Measurements from ENCODE around the gene FBXL7.
"Not testable (repeated sequence)": the region's sequence is repeated elsewhere in the genome, so short reads cannot be mapped to it uniquely, and the experiment has no call there.

FBXL7 gene

GRCh38 chr5:15835514-15835913 is 335.5 kb downstream of the FBXL7 start:
- no peak for DNase-seq

- DNase-seq, result no peak
These were observed 337.7 kb downstream of the FBXL7 start for GRCh38 chr5:15837551-15838289.

GRCh38 chr5:15844253-15844652 is 344.3 kb downstream of the FBXL7 start:
- no peak for DNase-seq

DNA sequence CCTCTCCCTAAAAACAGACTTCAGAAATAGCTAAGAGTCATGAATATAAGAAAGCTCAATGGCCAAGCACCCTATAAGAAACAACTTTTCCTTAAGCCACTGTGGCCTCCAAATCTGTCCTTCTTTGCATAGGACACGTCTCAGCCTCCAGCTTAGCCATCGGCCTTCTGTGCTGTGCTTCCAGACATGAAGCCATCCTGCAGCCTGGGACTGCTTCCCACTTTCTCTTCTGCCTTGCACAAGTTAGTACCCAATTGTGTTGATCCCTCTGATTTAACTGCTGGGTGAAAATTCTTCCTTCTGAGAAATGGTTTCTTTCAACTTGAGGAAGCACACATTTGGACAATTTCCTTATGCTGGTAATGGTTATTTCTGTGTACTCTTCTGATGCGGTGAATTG is 344.9 kb downstream of the FBXL7 start:
- DNase-seq, result no peak

GRCh38 chr5:15850536-15850935 is 350.6 kb downstream of the FBXL7 start:
- DNase-seq, result no peak

- no peak for DNase-seq
These were observed 351.0 kb downstream of the FBXL7 start for GRCh38 chr5:15850939-15851341.

DNA sequence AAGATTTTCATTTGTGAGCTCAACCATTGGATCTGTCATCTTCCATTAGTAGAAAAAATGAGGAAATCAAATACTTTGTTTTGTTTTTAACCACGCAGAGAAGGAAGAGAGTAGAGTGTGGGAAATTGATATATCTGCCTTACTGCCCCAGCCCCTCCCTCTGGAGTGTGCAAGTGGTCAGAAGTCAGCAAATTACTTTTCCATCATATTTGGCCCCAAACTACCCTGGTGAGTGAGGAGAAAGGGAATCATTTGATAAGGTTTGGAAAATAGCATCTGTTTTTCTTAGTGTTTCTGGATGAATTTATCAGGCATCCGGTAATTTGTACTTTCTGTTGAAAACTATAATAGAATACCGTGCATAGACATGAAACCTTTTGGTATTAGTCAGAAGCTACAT is 352.2 kb downstream of the FBXL7 start:
- DNase-seq, result no peak

DNA sequence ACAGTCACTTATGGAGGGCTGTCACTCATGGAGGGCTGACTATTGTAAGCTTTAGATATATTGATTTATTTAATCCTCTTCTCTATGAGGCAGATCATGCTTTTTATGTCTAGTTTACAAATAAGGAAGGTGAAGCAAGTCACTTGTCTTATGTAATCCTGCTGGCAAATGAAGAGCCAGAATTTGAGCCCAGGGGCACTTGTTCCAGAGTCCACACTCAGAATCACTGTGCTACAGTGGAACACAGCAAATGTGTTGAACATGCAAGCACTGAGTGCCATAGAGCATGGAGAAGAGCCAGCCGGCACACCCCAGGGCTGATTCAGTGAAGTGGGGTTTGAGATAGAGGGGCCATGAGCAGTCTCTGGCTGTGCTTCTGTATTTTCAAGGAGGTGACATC is 353.0 kb downstream of the FBXL7 start:
- no peak for DNase-seq

DNA sequence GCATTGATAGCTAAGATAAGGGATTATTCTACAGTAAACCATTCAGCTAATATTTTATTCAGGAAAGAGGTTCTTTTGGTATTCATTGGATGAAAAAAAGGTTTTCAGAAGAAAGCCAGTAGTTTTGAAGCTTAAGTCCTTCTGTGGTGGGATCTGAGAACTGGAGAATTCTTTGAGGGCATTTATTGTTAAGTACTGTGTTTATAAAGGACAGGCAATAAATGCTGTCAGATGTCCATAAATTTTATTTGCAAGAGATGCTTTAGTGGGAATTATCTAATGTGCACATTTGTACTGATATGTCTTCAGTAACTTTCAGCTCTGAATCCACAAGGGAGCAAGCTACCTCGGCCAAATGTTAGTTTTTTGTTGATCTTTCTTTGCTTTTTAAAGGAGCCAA is 358.3 kb downstream of the FBXL7 start:
- DNase-seq, result no peak

DNA sequence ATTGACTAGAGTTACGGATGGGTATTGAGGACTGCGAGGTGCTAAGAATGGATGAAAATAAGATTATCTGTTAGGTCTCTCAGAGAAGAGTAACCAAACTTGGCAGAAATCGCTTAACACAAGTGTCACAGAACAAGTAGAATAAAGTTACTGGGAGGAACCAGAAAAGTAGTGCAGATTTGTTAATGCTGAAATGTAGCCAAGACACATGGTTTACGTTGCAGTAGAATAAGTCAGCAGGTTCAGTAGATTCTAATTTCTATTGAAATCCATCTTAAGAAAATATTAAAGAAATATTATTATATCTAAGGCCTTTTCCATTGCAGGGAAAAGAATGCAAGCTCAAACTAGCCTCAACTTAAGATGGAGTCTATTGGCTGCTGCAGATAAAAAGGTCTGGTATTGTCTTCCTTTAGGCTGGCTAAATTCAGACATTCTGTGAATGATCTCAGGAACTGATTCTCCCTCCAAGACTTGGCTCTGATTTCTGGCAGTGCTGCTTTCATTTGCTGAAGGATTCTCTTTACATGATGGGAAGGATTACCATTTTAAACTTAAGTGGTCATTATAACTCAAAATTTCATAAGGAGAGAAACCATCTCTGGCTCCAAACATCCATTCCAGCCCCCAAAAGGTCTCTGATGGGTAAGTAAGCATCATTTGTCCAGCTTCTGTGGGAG is 364.7 kb downstream of the FBXL7 start:
- no peak for DNase-seq

- DNase-seq, result not testable (repeated sequence)
These were observed 372.3 kb downstream of the FBXL7 start for GRCh38 chr5:15872259-15872658.

DNA sequence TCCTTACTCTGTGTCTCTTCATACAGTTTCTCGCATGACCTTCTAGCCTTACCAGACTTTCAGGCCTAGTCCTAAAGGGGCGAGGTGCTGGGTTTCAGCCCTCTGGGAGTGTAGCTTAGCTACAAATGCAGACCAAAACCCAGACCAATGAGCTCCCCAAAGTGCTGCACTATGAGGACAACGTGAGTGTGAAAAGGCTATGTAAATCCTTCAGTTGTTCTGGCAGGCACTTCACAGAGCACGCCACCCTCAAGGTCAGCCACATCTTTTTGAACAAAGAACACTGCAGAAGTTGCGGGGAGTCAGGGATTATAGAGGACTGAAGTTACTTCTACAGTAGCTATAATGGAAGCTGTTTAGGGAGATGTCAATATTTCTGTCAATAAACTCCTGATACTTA is 377.9 kb downstream of the FBXL7 start:
- no peak for DNase-seq

DNA sequence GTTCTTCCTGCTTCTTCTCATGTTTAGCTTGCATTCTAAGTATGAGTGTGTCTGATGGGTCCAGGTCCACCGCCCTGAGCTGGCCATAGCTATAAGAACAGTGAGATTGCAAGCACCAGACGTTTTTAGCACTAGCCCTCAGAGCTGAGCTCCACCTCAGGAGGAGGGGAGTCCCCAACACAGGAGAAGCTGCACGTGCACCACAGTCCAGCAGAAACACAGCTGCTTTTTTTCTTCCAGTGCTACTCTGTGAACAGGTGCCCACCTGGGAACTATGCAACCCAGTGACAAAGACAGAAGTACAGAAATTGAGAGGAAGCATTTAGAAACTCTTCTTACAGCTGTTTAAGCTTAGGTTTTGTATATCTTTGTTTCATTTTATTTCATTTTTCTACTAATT is 380.2 kb downstream of the FBXL7 start:
- no peak for DNase-seq

DNA sequence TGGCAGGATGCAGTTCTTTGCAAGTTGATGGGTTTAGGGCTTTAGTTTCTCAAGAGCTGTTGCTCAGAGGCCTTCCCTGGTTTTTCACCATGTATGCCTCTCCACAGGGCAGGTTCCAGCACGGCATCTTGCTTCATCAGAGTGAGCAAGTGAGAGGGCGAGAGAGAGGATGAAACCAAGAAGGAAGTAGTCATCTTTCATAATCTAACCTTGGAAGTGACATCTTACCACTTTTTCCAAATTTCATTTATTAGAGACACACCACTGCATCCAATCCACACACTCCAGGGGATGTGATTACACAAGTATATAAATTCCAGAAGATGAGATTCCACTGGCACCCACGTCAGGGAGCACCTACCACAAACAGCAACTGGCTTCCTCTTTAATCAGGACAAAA is 385.2 kb downstream of the FBXL7 start:
- DNase-seq, result no peak

DNA sequence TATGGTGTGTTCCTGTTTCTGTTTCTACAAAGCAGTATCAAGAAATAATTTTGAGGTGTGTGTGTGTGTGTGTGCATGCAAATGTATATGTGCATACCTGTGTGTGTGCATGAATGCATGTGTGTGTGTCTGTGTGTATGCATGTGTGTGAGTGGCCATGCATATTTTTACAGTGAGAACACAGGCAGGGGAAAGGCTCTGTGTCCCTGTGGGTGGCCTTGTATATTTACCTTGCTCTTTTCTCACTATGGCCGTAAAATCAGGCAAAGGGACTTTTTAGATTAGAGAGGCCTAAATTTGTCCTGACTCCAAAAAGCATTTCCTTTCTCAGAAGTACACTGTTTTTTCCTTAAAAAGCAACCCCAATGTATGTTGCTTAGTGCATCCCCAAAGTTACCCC is 386.2 kb downstream of the FBXL7 start:
- DNase-seq, result no peak

DNA sequence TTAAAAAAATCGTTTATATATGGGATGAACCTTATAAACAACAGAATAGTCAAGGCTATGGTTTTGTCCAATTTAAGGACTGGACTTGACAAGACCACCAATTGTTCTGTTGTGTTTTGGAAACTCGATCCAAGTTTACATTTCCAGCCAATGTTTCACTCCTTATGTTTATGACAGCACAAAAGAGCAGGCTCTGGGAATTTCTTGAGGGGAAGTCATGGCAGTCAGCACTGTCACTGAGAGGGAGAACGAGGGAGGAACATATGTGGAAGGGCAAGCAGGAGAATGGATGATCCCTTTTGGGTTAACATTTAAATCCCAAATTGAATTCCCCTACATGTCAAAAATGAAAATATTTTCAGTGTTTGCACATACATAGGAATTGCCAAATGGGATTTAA is 387.1 kb downstream of the FBXL7 start:
- DNase-seq, result no peak

- DNase-seq, result no peak
These were observed 389.0 kb downstream of the FBXL7 start for GRCh38 chr5:15889001-15889400.

DNA sequence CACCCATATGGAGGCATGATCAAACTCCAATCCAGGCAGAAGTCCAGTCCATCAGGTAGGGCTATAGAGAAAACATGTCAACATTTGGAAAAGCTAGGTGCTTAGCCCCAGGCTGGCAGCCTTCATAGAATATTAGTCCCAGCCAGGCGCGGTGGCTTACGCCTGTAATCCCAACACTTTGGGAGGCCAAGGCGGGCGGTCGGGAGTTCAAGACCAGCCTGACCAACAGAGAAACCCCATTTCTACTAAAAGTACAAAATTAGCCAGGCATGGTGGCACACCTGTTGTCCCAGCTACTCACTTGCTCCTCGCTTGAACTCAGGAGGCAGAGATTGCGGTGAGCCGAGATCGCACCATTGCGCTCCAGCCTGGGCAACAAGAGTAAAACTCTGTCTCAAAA is 393.9 kb downstream of the FBXL7 start:
- no peak for DNase-seq

DNA sequence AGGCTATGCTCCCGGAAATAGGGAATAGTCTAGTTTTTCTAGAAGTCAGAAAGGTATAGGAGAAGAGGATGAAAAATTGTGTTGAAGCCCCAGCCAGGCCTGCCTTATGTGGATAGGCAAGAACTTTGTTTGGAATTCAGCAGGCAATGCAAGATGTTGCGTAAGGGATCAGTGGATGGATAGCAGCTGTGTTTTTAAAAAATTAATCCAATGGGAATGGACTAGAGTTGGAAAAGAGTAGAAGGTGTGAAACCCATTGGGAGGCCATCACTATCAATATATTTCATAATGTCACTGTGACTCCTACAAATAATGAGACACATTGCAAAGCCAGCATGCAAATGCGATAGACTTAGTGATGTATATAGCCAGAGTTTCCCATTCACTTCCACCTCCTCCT is 397.7 kb downstream of the FBXL7 start:
- DNase-seq, result no peak

DNA sequence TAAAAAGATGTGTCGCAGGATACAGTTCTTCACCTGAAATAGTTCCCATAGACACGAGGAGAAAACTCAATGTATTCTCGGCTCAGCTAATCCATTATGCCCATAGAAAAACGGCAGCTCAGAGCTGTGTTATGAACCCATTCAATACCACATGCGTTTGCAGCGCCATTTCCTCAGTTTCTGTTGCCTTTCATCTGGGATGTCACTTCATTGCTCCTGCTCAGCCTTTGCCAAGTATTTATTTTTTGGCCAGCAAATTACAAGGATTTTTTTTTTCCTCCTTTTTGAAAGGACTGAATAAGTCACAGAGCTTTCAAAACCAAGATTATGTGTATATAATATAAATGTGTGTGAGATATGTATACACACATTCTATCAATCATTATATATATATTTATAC is 398.7 kb downstream of the FBXL7 start:
- DNase-seq, result no peak

- DNase-seq, result no peak
These were observed 399.5 kb downstream of the FBXL7 start for GRCh38 chr5:15899481-15899880.

DNA sequence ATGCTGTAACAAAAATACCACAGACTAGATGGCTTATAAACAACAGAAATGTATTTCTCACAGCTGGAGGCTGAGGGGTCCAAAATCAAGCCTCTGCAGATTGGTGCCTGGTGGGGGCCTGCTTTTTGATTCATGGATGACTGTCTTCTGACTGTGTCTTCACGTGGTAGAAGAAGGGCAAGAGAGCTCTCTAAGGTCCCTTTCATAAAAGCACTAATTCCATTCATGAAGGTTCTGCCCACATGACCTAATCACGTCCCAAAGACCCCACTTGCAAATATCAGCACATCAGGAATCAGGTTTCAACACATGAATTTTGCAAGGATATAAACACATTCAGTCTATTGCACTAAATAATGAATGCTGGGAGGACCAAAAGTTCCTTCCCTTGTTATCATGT is 401.2 kb downstream of the FBXL7 start:
- DNase-seq, result no peak

DNA sequence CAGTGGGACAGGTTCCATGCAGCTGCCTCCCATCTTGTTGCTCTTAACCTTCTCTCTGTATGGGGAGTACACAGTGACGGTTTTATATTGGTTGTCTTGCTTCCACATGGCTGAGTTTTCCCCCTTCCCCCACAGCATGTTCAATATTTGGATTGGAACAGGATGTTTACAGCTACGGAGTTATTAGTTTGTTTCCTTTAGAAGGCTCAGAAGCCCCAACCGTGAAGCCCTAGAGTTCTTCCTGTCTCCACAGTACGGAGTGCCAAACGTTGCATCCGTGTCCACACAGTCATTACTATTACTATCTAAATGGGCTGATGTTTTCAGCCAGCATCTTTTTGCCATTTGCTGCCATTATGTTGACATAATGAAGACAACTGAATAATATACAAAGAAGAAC is 402.1 kb downstream of the FBXL7 start:
- DNase-seq, result no peak

DNA sequence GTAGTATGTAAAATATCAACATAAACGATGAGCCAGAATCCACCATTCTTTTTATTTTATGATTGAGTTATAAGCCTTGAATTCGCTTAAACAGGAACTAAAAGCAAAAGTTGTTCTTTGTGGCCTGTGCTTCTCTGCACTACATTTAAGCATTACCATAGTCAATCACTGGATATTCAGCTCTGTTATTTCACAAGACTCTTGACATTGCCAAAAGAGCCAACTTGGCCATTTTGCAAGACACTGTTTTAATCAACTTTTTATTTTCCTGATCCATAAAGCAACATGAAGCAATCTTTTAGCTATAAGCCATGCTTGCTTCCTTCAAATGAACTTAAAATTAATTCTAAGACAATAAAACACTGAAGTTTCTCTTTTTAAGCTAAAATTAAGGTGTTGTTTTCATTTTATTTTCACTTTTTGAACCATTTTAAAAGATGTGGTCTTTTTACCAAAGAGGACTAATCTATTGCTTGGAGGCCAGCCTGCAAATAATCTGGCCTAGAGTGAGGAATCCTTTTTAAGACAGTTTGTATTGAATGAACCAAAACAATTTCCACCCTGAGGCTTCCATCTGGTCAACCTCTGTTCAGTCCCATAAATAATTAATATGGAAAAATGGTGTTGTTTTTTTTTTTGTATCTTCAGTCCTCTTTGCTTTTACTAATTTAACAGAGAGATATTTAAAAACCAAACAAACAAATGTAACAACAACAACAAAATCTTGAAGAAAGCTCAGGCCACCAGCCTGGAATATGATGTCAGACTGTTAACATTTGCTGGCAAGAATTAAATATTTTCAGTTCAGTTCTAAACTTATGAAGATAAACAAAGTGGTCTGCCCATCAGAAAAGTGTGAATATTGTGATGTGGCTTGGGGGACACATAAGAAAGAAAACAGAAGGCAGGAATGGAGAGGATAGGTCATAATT is 405.2 kb downstream of the FBXL7 start:
- DNase-seq, result no peak
